GM12865 (cell line): ENCODE measurements around the gene MAP4K2.

Experiments
- DNase-seq: peaks from one replicate; pipeline ENCODE4 v3.0.0; 2010; ENCODE audit warnings: low read depth
- H3K4me3 ChIP-seq: 2 replicates; pipeline ENCODE4 v1.5.1; 2011; ENCODE audit warnings: mild to moderate bottlenecking, low read depth, low read length, control low read depth
- TF ChIP-seq, protein P1 (sequence below): IDR thresholded peaks from 2 replicates; pipeline ENCODE4 v1.5.1; 2011; ENCODE audit warnings: low read length, control low read depth, low read depth, inconsistent platforms; ENCODE audit not compliant: insufficient read depth; ENCODE audit errors: missing control alignments

The MAP4K2 gene

DNA sequence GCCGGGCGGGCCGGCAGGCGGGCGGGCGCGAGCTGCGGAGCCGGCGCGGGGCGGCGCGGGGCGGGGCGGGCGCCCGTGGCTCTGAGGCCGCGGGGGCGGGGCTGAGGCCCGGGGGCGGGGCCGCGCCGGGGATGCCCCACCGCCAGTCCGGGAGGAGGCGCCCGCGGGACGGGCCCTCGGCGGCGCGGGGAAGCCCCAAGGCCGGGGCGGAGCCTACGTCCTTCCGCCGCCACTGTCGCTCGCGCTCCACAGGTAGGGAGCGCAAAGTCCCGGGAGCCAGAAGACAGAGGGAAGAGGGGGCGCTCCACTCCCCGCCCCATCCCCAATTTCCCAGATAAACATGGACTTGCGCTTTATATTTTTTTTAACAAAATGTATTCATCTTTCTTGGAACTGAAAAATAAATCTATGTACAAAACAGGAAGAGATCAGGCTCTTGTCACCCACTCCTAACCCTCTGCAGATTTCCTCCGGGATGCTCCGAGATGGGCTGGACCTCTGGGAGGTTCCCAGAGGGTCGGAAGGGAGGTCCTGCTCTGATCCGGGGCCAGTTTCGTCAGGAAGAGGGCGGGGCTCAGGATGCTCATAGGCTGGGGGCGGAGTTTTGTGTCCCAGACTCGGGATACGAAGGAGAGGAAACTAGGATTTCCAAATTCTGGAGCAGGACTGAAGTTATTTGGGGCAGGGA lies at the start of gene MAP4K2:
TSS of gene MAP4K2 (minus strand) at position 57 of the 688 bp plus-strand sequence. CDS start 65 bp downstream, outside the sequence.
- DNase-seq: peak; percentile 89
- peak within 1 kb of the TSS; percentile 90 for H3K4me3 ChIP-seq
- TF ChIP-seq, protein P1, sequence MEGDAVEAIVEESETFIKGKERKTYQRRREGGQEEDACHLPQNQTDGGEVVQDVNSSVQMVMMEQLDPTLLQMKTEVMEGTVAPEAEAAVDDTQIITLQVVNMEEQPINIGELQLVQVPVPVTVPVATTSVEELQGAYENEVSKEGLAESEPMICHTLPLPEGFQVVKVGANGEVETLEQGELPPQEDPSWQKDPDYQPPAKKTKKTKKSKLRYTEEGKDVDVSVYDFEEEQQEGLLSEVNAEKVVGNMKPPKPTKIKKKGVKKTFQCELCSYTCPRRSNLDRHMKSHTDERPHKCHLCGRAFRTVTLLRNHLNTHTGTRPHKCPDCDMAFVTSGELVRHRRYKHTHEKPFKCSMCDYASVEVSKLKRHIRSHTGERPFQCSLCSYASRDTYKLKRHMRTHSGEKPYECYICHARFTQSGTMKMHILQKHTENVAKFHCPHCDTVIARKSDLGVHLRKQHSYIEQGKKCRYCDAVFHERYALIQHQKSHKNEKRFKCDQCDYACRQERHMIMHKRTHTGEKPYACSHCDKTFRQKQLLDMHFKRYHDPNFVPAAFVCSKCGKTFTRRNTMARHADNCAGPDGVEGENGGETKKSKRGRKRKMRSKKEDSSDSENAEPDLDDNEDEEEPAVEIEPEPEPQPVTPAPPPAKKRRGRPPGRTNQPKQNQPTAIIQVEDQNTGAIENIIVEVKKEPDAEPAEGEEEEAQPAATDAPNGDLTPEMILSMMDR: no peak

DNA sequence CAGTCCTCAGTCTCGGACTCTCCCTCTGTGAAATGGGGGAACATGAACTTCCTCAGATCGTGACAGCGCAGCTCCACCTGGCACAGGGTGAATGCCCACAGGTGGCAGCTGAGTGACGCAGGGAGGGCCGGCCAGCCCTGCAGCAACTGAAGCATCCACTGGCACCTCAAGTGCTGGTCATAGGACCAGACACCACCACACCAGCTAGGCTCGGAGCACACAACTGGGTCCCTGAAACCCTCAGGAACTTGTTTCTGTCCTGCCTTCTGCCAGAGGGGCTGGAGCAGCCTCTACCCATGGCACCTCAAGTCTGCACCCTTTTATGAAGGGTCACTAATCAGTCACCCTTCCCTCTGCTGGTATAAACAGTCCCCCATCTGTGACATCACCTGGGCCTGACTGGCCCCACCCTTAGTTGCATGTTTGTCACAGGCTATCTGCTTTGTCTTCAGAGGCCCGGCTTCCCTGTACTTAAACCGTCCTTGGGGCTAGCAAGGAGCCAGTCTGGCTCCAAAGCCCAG lies 48.9 kb upstream of the MAP4K2 start:
- peak overlapping the region; percentile 19; the same call in 1 of the 2 replicates for H3K4me3 ChIP-seq
- TF ChIP-seq, protein P1: no peak
- DNase-seq: peak; percentile 76

- peak; percentile 96 for DNase-seq
- TF ChIP-seq, protein P1: peak; percentile 30
- no peak overlapping the region for H3K4me3 ChIP-seq
These were observed 48.1 kb upstream of the MAP4K2 start for GRCh38 chr11:64850979-64851567.

DNA sequence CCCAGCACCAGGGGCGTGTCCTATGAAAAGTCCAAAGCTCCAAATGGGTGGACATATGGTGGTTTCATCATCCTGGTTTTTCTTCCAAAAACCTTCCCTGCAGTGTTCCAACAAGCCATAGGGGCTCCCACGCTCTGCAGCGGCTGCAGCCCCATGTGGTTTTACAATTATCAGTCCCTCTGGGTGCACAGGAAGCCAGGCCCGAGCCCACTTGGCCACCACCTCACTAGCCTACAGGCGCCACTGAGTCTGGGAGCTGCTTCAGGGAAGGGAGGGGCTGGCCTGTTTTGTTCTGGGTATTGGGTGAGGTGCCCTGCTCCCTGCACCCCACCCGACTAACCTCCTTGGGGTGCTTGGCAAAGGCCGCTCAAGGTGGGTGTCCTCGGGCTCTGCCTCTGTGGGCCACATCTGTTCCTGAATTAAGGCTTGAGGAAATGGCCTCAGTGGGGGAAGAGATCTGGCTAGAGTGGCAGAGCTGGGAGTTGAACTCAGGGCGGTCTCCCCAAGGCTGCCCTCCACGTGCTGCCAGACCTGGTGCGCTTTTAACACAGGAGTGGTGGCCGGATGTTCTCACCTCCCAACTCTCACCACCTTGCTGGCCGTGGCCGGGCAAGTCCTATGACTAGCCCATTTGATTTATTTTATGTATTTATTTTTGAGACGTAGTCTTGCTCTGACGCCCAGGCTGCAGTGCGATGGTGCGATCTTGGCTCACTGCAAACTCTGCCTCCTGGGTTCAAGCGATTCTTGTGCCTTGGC lies 46.8 kb upstream of the MAP4K2 start:
- TF ChIP-seq, protein P1: no peak
- no peak overlapping the region for H3K4me3 ChIP-seq

GRCh38 chr11:64848826-64849597 lies 46.0 kb upstream of the MAP4K2 start:
- no peak overlapping the region for H3K4me3 ChIP-seq
- DNase-seq: peak; percentile 69
- TF ChIP-seq, protein P1: no peak

More for the DNA sequence above, 46.8 kb upstream of the MAP4K2 start:
- no peak for DNase-seq

GRCh38 chr11:64848214-64848825 lies 45.3 kb upstream of the MAP4K2 start:
- H3K4me3 ChIP-seq: no peak overlapping the region
- TF ChIP-seq, protein P1: no peak
- DNase-seq: no peak
